Mesenchymal stem cell (in vitro differentiated cells and primary cell): ENCODE measurements around the gene ETFBKMT.
A peak's percentile ranks its signal among the peaks of the same experiment; 100 is the strongest.
"Not testable (repeated sequence)": the region's sequence is repeated elsewhere in the genome, so short reads cannot be mapped to it uniquely, and the experiment has no call there.

Source experiments
- DNase-seq: peaks from one replicate; pipeline ENCODE4 v3.0.0-alpha.2; 2013
- H2AFZ ChIP-seq: one replicate; pipeline ENCODE4 v1.6.1; 2013; ENCODE audit warnings: low read depth, mild to moderate bottlenecking, control low read depth, inconsistent platforms, low read length, moderate library complexity
- H2AK5ac ChIP-seq: 2 replicates; pipeline ENCODE4 v1.6.1; 2013; ENCODE audit warnings: low read length, moderate library complexity, mild to moderate bottlenecking, inconsistent platforms; ENCODE audit not compliant: severe bottlenecking
- H2BK120ac ChIP-seq: one replicate; pipeline ENCODE4 v1.6.1; 2013; ENCODE audit warnings: low read depth, mild to moderate bottlenecking, inconsistent platforms, low read length, moderate library complexity
- H2BK12ac ChIP-seq, 2 experiments: one replicate each; pipeline ENCODE4 v1.6.1; 2013; ENCODE audit warnings: inconsistent platforms in 2 of 2, low read length in 2 of 2, mild to moderate bottlenecking in 2 of 2, moderate library complexity in 2 of 2, control low read depth in 1 of 2
- H2BK15ac ChIP-seq: one replicate; pipeline ENCODE4 v1.6.1; 2013; ENCODE audit warnings: mild to moderate bottlenecking, low read depth, inconsistent platforms; ENCODE audit not compliant: poor library complexity, severe bottlenecking
- H2BK5ac ChIP-seq: 2 replicates; pipeline ENCODE4 v1.6.1; 2013; ENCODE audit warnings: low read depth, mild to moderate bottlenecking, low read length, control low read depth, inconsistent platforms; ENCODE audit not compliant: poor library complexity, severe bottlenecking
- H3K14ac ChIP-seq, 2 experiments: one replicate each; pipeline ENCODE4 v1.6.1; 2013; ENCODE audit warnings: inconsistent platforms in 2 of 2, low read length in 2 of 2, control low read depth in 1 of 2, mild to moderate bottlenecking in 1 of 2, moderate library complexity in 1 of 2
- H3K18ac ChIP-seq, 2 experiments: one replicate each; pipeline ENCODE4 v1.6.1; 2013; ENCODE audit warnings: inconsistent platforms in 2 of 2, low read length in 2 of 2, control low read depth in 1 of 2, low read depth in 1 of 2, mild to moderate bottlenecking in 1 of 2
- H3K23ac ChIP-seq, 2 experiments: one replicate each; pipeline ENCODE4 v1.6.1; 2013; ENCODE audit warnings: inconsistent platforms in 2 of 2, low read length in 2 of 2, mild to moderate bottlenecking in 2 of 2, moderate library complexity in 2 of 2, control low read depth in 1 of 2
- H3K27ac ChIP-seq: 2 replicates; pipeline ENCODE4 v1.5.1; 2013; ENCODE audit warnings: mild to moderate bottlenecking, moderate library complexity, low read length, control low read depth, inconsistent platforms; ENCODE audit not compliant: poor library complexity, severe bottlenecking
- H3K27me3 ChIP-seq, 2 experiments: 2 replicates each; pipeline versions ENCODE4 v1.6.1 to v1.7.0; 2013; ENCODE audit warnings: low read length in 2 of 2, mild to moderate bottlenecking in 2 of 2, moderate library complexity in 2 of 2, control low read depth in 1 of 2, inconsistent platforms in 1 of 2; ENCODE audit not compliant: control insufficient read depth in 1 of 2, insufficient read depth in 1 of 2
- H3K36me3 ChIP-seq, 2 experiments: 2 replicates each; pipeline versions ENCODE4 v1.6.1 to v1.7.0; 2013; ENCODE audit warnings: low read length in 2 of 2, control low read depth in 1 of 2, inconsistent platforms in 1 of 2, low read depth in 1 of 2, mild to moderate bottlenecking in 1 of 2; ENCODE audit not compliant: insufficient read depth in 2 of 2, control insufficient read depth in 1 of 2
- H3K4ac ChIP-seq, 2 experiments: one replicate each; pipeline ENCODE4 v1.6.1; 2013; ENCODE audit warnings: inconsistent platforms in 2 of 2, low read length in 2 of 2, mild to moderate bottlenecking in 2 of 2, moderate library complexity in 2 of 2, control low read depth in 1 of 2, low read depth in 1 of 2
- H3K4me1 ChIP-seq: 2 replicates; pipeline ENCODE4 v1.6.1; 2013; ENCODE audit warnings: low read depth, low read length, control low read depth; ENCODE audit not compliant: control insufficient read depth, insufficient read depth
- H3K4me2 ChIP-seq: 2 replicates; pipeline ENCODE4 v1.6.1; 2013; ENCODE audit warnings: low read length, mild to moderate bottlenecking, inconsistent platforms; ENCODE audit not compliant: poor library complexity, severe bottlenecking
- H3K4me3 ChIP-seq, 2 experiments: 2 replicates each; pipeline versions ENCODE4 v1.5.1 to v1.7.0; 2013; ENCODE audit warnings: low read length in 2 of 2, mild to moderate bottlenecking in 2 of 2, control low read depth in 1 of 2, low read depth in 1 of 2; ENCODE audit not compliant: insufficient read depth in 1 of 2
- H3K79me1 ChIP-seq: replicated peaks from 2 replicates; pipeline ENCODE4 v1.6.1; 2013; ENCODE audit warnings: mild to moderate bottlenecking, control low read depth, low read length, inconsistent platforms; ENCODE audit not compliant: poor library complexity, severe bottlenecking
- H3K9ac ChIP-seq: 2 replicates; pipeline ENCODE4 v1.7.0; 2013; ENCODE audit warnings: mild to moderate bottlenecking, low read length, moderate library complexity
- H3K9me3 ChIP-seq: 2 replicates; pipeline ENCODE4 v1.7.0; 2013; ENCODE audit warnings: mild to moderate bottlenecking, low read length; ENCODE audit not compliant: control insufficient read depth
- H4K8ac ChIP-seq: one replicate; pipeline ENCODE4 v1.6.1; 2013; ENCODE audit warnings: inconsistent platforms, mild to moderate bottlenecking, low read length, moderate library complexity
- H4K91ac ChIP-seq: one replicate; pipeline ENCODE4 v1.6.1; 2013; ENCODE audit warnings: mild to moderate bottlenecking, low read length, inconsistent platforms
- WGBS: methylation state at CpG from one replicate; pipeline ENCODE4 v1.1.7; 2013; ENCODE audit warnings: mixed read lengths; 5-methylcytosine and 5-hydroxymethylcytosine counted together

Gene ETFBKMT

GRCh38 chr12:31685801-31686200, 26.3 kb downstream of the ETFBKMT start:
- Histone ChIP-seq H3K14ac (no peak overlapping the region), H3K79me1 (no peaks in the 10 kb centered on the region), H3K23ac (no peak overlapping the region), H2AFZ (no peak overlapping the region), H2AK5ac (no peak overlapping the region), H4K91ac (no peak overlapping the region), H2BK12ac (no peak overlapping the region), H2BK5ac (no peak overlapping the region), H4K8ac (no peak overlapping the region), H3K4ac (no peak overlapping the region), H3K4me1 (no peaks in the 10 kb centered on the region), H3K27me3 (no peaks in the 10 kb centered on the region), H3K36me3 (peaks cover 0 to 4% of the 10 kb centered on the region in 2 experiments), H3K9ac (no peak overlapping the region), H3K27ac (no peak overlapping the region), H2BK15ac (no peak overlapping the region), H3K4me3 (no peak overlapping the region), H3K9me3 (peaks cover 21% of the 10 kb centered on the region), H3K4me2 (no peak overlapping the region), H2BK120ac (no peak overlapping the region), H3K18ac (no peak overlapping the region)
- no peak for DNase-seq
- 90% methylated on average over 2 of the region's 3 CpGs for WGBS

GRCh38 chr12:31687101-31687527, 27.6 kb downstream of the ETFBKMT start:
- H2AK5ac ChIP-seq, result no peak overlapping the region
- H3K9ac ChIP-seq, result no peak overlapping the region
- no peaks in the 10 kb centered on the region for H3K79me1 ChIP-seq
- H3K36me3 ChIP-seq, result peaks cover 0 to 4% of the 10 kb centered on the region in 2 experiments
- H4K91ac ChIP-seq, result no peak overlapping the region
- H3K18ac ChIP-seq, result no peak overlapping the region
- H3K9me3 ChIP-seq, result peaks cover 21% of the 10 kb centered on the region
- no peak overlapping the region for H2BK15ac ChIP-seq
- H3K27ac ChIP-seq, result no peak overlapping the region
- no peak overlapping the region for H3K23ac ChIP-seq
- H3K4me1 ChIP-seq, result no peaks in the 10 kb centered on the region
- H2BK5ac ChIP-seq, result no peak overlapping the region
- 100% methylated on average over 3 of the region's 3 CpGs for WGBS
- H2BK12ac ChIP-seq, result no peak overlapping the region
- H3K14ac ChIP-seq, result peak overlapping the region in 1 of 2 experiments; percentile 55
- H2BK120ac ChIP-seq, result no peak overlapping the region
- H3K27me3 ChIP-seq, result no peaks in the 10 kb centered on the region
- H3K4ac ChIP-seq, result no peak overlapping the region
- H3K4me3 ChIP-seq, result no peak overlapping the region
- no peak overlapping the region for H4K8ac ChIP-seq
- H2AFZ ChIP-seq, result no peak overlapping the region
- H3K4me2 ChIP-seq, result no peak overlapping the region
- no peak for DNase-seq

GRCh38 chr12:31689921-31690320, 30.4 kb downstream of the ETFBKMT start:
- not testable (repeated sequence) for H3K9me3 ChIP-seq, H2BK12ac ChIP-seq, H3K9ac ChIP-seq, H3K4me2 ChIP-seq, H3K36me3 ChIP-seq, DNase-seq, H3K4me1 ChIP-seq, H3K27me3 ChIP-seq, H2BK15ac ChIP-seq, H4K91ac ChIP-seq, H3K79me1 ChIP-seq, H3K27ac ChIP-seq, H3K14ac ChIP-seq, H2AK5ac ChIP-seq, H2BK5ac ChIP-seq, H3K18ac ChIP-seq, H3K4ac ChIP-seq, H2AFZ ChIP-seq, H2BK120ac ChIP-seq, H4K8ac ChIP-seq, H3K23ac ChIP-seq, H3K4me3 ChIP-seq
- no CpG with 5 or more reads among the region's 3 CpGs for WGBS

- no peaks in the 10 kb centered on the region for H3K4me1 ChIP-seq
- no peak overlapping the region for H3K4me2 ChIP-seq
- H2BK15ac ChIP-seq, result no peak overlapping the region
- H4K91ac ChIP-seq, result no peak overlapping the region
- H4K8ac ChIP-seq, result no peak overlapping the region
- H2BK5ac ChIP-seq, result no peak overlapping the region
- H3K14ac ChIP-seq, result no peak overlapping the region
- H3K79me1 ChIP-seq, result no peaks in the 10 kb centered on the region
- H2BK120ac ChIP-seq, result no peak overlapping the region
- H3K18ac ChIP-seq, result no peak overlapping the region
- H3K27ac ChIP-seq, result no peak overlapping the region
- peak; percentile 36 for DNase-seq
- H3K4ac ChIP-seq, result no peak overlapping the region
- no peak overlapping the region for H3K23ac ChIP-seq
- H3K36me3 ChIP-seq, result peaks cover 0 to 3% of the 10 kb centered on the region in 2 experiments
- H3K4me3 ChIP-seq, result no peak overlapping the region
- no peak overlapping the region for H2AK5ac ChIP-seq
- H3K9ac ChIP-seq, result no peak overlapping the region
- no peaks in the 10 kb centered on the region for H3K27me3 ChIP-seq
- H2BK12ac ChIP-seq, result no peak overlapping the region
- no peak overlapping the region for H2AFZ ChIP-seq
- H3K9me3 ChIP-seq, result no peaks in the 10 kb centered on the region
These were observed 42.6 kb downstream of the ETFBKMT start for GRCh38 chr12:31702047-31702446.
